Sigmoid colon (tissue), 4 donors: ENCODE measurements around the gene MRPL43.

ENCODE experiments used
- CTCF ChIP-seq, 4 experiments: fragments of 450-650 bp in 3 of 4; fragments of 200-600 bp in 1 of 4; IDR thresholded peaks; one replicate each; pipeline ENCODE4 v1.5.1; 2016 to 2019; ENCODE audit warnings: antibody characterized with exemption in 4 of 4, mild to moderate bottlenecking in 3 of 4, moderate library complexity in 2 of 4
- EP300 ChIP-seq, 4 donors: sonication (generic); formaldehyde crosslinking; IDR thresholded peaks; one replicate each; pipeline ENCODE4 v1.6.1; 2017; ENCODE audit warnings: antibody characterized with exemption in 4 of 4
- POLR2A ChIP-seq, 2 donors: fragments of 450-650 bp; IDR thresholded peaks; one replicate each; pipeline ENCODE4 v1.6.1; 2016; ENCODE audit warnings: antibody characterized with exemption in 2 of 2, mild to moderate bottlenecking in 2 of 2, moderate library complexity in 2 of 2
- POLR2AphosphoS5 ChIP-seq, 4 donors: sonication (generic); formaldehyde crosslinking; IDR thresholded peaks; one replicate each; pipeline ENCODE4 v1.6.1; 2017; ENCODE audit warnings: antibody characterized with exemption in 4 of 4

- TF ChIP-seq CTCF (IDR thresholded peaks at IDR 0.05) (no peak), POLR2AphosphoS5 (IDR thresholded peaks at IDR 0.05) (no peak), POLR2A (IDR thresholded peaks at IDR 0.05) (no peak), EP300 (IDR thresholded peaks at IDR 0.05) (no peak)
Measured at GRCh38 chr10:101030496-101031127, 43.3 kb upstream of the MRPL43 start.
